K562 (cell line): ENCODE measurements around the gene ELAC1. TPM values are rescaled to one million over a fixed set of nuclear protein-coding genes. Genes with fewer than 3 reads are reported as not detected.

Source experiments
- ATAC-seq: fragments of 200-7000 bp; cut with Tn5 transposase; 3 replicates; pipeline ENCODE4 v1.9.1; 2020; ENCODE audit warnings: moderate library complexity
- BruUV-seq: library from RNA; stranded (reverse); fragments of 400-500 nt; replicated peaks from 2 replicates; lab custom pipeline; 2021; lab: Mats Ljungman, UMichigan
- CTCF ChIA-PET: fragments of 300-600 bp; formaldehyde crosslinking; extraction: SDS; loops from one replicate; lab custom pipeline; 2021; ENCODE audit warnings: low intra/inter-chr PET ratio; lab: Yijun Ruan, JAX
- POLR2A ChIA-PET: fragments of 300-600, 350-650 bp; sonication (Branson Sonifier 250); formaldehyde crosslinking; extraction: SDS; loops from one replicate; lab custom pipeline; 2021; ENCODE audit warnings: antibody characterized with exemption, inconsistent platforms; lab: Yijun Ruan, JAX
- DNase-seq, 4 experiments: peaks; one replicate each; pipeline versions ENCODE4 v3.0.0 to v3.0.0-alpha.2; 2011 to 2018; ENCODE audit warnings: low spot score in 3 of 4, mixed read lengths in 3 of 4; ENCODE audit errors: extremely low read depth in 1 of 4
- FAIRE-seq: peaks from 2 replicates; lab custom pipeline; 2011; peaks lifted over from hg19 to GRCh38; lab: Jason Lieb, UNC
- H2AFZ ChIP-seq: 2 replicates; pipeline ENCODE4 v1.6.0; 2011; ENCODE audit warnings: low read depth, low read length, control low read depth, inconsistent platforms
- H3K27ac ChIP-seq: fragments of 200-600 bp; 3 replicates; pipeline ENCODE4 v1.8.0; 2011; ENCODE audit warnings: low read depth, mild to moderate bottlenecking, control low read depth, inconsistent platforms, low read length, moderate library complexity, mixed read lengths; ENCODE audit errors: extremely low read depth
- H3K27me3 ChIP-seq, 2 experiments: fragments of 300-600 bp in 1 of 2; 2 replicates in 1 of 2; 3 replicates in 1 of 2; pipeline versions ENCODE4 v1.6.0 to v1.8.0; 2011; ENCODE audit warnings: inconsistent platforms in 2 of 2, low read length in 2 of 2, mild to moderate bottlenecking in 1 of 2, mixed read lengths in 1 of 2, moderate library complexity in 1 of 2; ENCODE audit not compliant: control insufficient read depth in 2 of 2, insufficient read depth in 2 of 2
- H3K36me3 ChIP-seq: fragments of 300-600 bp; 3 replicates; pipeline ENCODE4 v1.8.0; 2011; ENCODE audit warnings: mild to moderate bottlenecking, low read length, inconsistent platforms; ENCODE audit not compliant: control insufficient read depth, insufficient read depth
- H3K4me1 ChIP-seq, 2 experiments: fragments of 200-600 bp in 1 of 2; replicated peaks in 1 of 2; 2 replicates in 1 of 2; 3 replicates in 1 of 2; pipeline versions ENCODE4 v1.5.1 to v1.8.0; 2011; ENCODE audit warnings: inconsistent platforms in 2 of 2, low read length in 2 of 2, mild to moderate bottlenecking in 1 of 2, mixed read lengths in 1 of 2, moderate library complexity in 1 of 2; ENCODE audit not compliant: control insufficient read depth in 2 of 2, insufficient read depth in 2 of 2
- H3K4me2 ChIP-seq: 2 replicates; pipeline ENCODE4 v1.6.1; 2011; ENCODE audit warnings: low read length, control low read depth, inconsistent platforms, mixed read lengths; ENCODE audit not compliant: insufficient read depth
- H3K4me3 ChIP-seq: fragments of 200-600 bp; sonication (generic), shearing (Covaris generic); 2 replicates; pipeline ENCODE4 v1.5.1; 2016; ENCODE audit warnings: control low read depth, inconsistent platforms
- H3K79me2 ChIP-seq: fragments of 200-600 bp; 3 replicates; pipeline ENCODE4 v1.8.0; 2011; ENCODE audit warnings: low read length, inconsistent platforms; ENCODE audit not compliant: control insufficient read depth, insufficient read depth
- H3K9ac ChIP-seq, 2 experiments: 2 replicates each; pipeline versions ENCODE4 v1.6.0 to v1.6.1; 2011; ENCODE audit warnings: low read depth in 2 of 2, low read length in 2 of 2, control low read depth in 1 of 2, inconsistent platforms in 1 of 2, mild to moderate bottlenecking in 1 of 2, mixed read lengths in 1 of 2; ENCODE audit not compliant: insufficient read depth in 1 of 2
- H3K9me1 ChIP-seq: one replicate; pipeline ENCODE4 v1.6.0; 2011; ENCODE audit warnings: inconsistent platforms, mild to moderate bottlenecking, low read length, moderate library complexity; ENCODE audit not compliant: control insufficient read depth, insufficient read depth
- H3K9me3 ChIP-seq: replicated peaks from 2 replicates; pipeline ENCODE4 v1.5.1; 2011; ENCODE audit warnings: low read depth, low read length, inconsistent platforms; ENCODE audit not compliant: control insufficient read depth, insufficient read depth
- H4K20me1 ChIP-seq: replicated peaks from 2 replicates; pipeline ENCODE4 v1.6.1; 2011; ENCODE audit warnings: low read length, inconsistent platforms, mixed read lengths; ENCODE audit not compliant: control insufficient read depth, insufficient read depth
- E2F5 ChIP-seq: sonication (generic); formaldehyde crosslinking; IDR thresholded peaks from 2 replicates; pipeline ENCODE4 v1.8.0; 2022; ENCODE audit warnings: mild to moderate bottlenecking, missing genetic modification reagents
- FUS ChIP-seq: fragments of 200-400 bp; formaldehyde crosslinking; optimal IDR thresholded peaks from 2 replicates; pipeline ENCODE3; 2017; ENCODE audit warnings: low read depth, low read length
- HLTF ChIP-seq: fragments of 450-650 bp; IDR thresholded peaks from 2 replicates; pipeline ENCODE4 v1.6.1; 2016
- HMG20A ChIP-seq: fragments of 450-650 bp; formaldehyde crosslinking; conservative IDR thresholded peaks from 2 replicates; pipeline ENCODE4 v1.4.0; 2020; ENCODE audit warnings: mild to moderate bottlenecking, mixed read lengths
- HNRNPUL1 ChIP-seq: fragments of 200-400 bp; formaldehyde crosslinking; IDR thresholded peaks from 2 replicates; pipeline ENCODE4 v1.6.1; 2017; ENCODE audit warnings: low read length
- MEF2D ChIP-seq: conservative IDR thresholded peaks from 2 replicates; pipeline ENCODE4 v1.6.1; 2016; ENCODE audit warnings: low read depth, missing genetic modification characterization, missing compliant biosample characterization
- MGA ChIP-seq: fragments of 450-650 bp; IDR thresholded peaks from 2 replicates; pipeline ENCODE4 v1.6.1; 2016; ENCODE audit warnings: mild to moderate bottlenecking, moderate library complexity
- PRPF4 ChIP-seq: fragments of 200-400 bp; formaldehyde crosslinking; IDR thresholded peaks from one replicate; pipeline ENCODE4 v1.6.1; 2017; ENCODE audit warnings: low read length, low read depth, mild to moderate bottlenecking; ENCODE audit not compliant: insufficient read depth, poor library complexity, severe bottlenecking
- SNRNP70 ChIP-seq: fragments of 200-400 bp; formaldehyde crosslinking; optimal IDR thresholded peaks from 2 replicates; pipeline ENCODE3; 2017; ENCODE audit warnings: low read depth, low read length
- SUPT5H ChIP-seq: fragments of 450-650 bp; IDR thresholded peaks from 2 replicates; pipeline ENCODE4 v1.6.1; 2016
- TAF1 ChIP-seq: IDR thresholded peaks from 2 replicates; pipeline ENCODE4 v1.6.1; 2011; ENCODE audit warnings: mild to moderate bottlenecking, low read length, moderate library complexity; ENCODE audit not compliant: insufficient read depth, control insufficient read depth, severe bottlenecking; ENCODE audit errors: extremely low read depth
- ZNF77 ChIP-seq: fragments of 250-450 bp; sonication (Bioruptor Pico); IDR thresholded peaks from 2 replicates; pipeline ENCODE4 v1.5.0; 2020
- ZNF780A ChIP-seq: fragments of 250-450 bp; sonication (Bioruptor Pico); IDR thresholded peaks from 2 replicates; pipeline ENCODE4 v1.5.0; 2021; ENCODE audit warnings: mild to moderate bottlenecking
- WGBS: fragments of 100-300 bp; shearing (Covaris generic); methylation state at CpG from one replicate; pipeline ENCODE4 v1.1.6; 2016; ENCODE audit warnings: low coverage, mixed read lengths; ENCODE audit not compliant: insufficient coverage; ENCODE audit errors: missing lambda C conversion rate; 5-methylcytosine and 5-hydroxymethylcytosine counted together
- in situ Hi-C: fragments of 300-500 bp; cut with MboI; formaldehyde crosslinking; loops from 4 replicates; pipeline ENCODE4 v1.15.0; 2018; ENCODE audit warnings: inconsistent platforms, mixed read lengths
- intact Hi-C: fragments of 100-400 bp; cut with micrococcal nuclease; formaldehyde crosslinking; loops from 2 replicates; pipeline ENCODE4 v1.14.2; 2022
- polyA plus RNA-seq, 8 experiments: library from polyadenylated mRNA; depleted of rRNA in 4 of 8; stranded (reverse) in 5 of 8; unstranded in 3 of 8; fragments of >200 nt; fragmentation: Nextera tagmentation in 2 of 8; fragmentation: Illumina TruSeq in 1 of 8; extraction: Ambion mirVana in 2 of 8; extraction: Trizol in 1 of 8; gene quantifications; 2 replicates each; pipeline versions ENCODE4 v1.2.1 to v1.2.3, GENCODE V29; 2011 to 2014; ENCODE audit warnings: inconsistent platforms in 1 of 8, missing spikeins in 1 of 8
- total RNA-seq, 7 experiments: library from RNA; depleted of rRNA in 6 of 7; stranded (reverse); fragments of >200 nt in 6 of 7; fragmentation: Illumina TruSeq in 2 of 7; extraction: Trizol in 2 of 7; gene quantifications; 2 replicates each; pipeline versions ENCODE4 v1.2.1 to v1.2.3, GENCODE V29; 2011 to 2021; ENCODE audit warnings: low replicate concordance in 1 of 7

Gene ELAC1
- total and polyA plus RNA-seq, 9 of the 15 experiments (the other 6 are each of a cell fraction or from before 2014, with no cell fraction given), result 3.7 to 7.7 (median 4.9) TPM

DNA sequence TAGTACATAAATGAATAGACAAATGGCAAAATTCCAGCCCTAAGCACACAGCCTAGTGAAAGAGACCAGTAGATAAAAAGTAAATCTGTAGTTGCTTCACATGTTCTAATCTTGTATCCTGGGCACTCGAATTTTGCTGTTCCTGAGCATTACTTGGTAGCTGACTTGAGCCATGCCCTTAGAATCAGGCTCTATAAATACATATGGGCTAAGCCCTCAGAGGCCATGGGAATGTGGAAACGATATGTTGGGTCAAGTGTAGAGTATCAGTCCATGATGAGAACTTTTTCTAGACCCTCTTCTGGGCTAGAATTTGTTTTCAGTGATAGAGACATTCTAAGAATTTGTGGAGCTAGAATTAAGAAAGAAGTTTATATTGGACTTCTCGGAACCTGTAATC, 21.9 kb downstream of the ELAC1 start:
- Histone ChIP-seq H3K9me1 (no peaks in the 10 kb centered on the region), H3K4me1 (no peaks in the 10 kb centered on the region; a peak in 1 of 5 replicates), H3K9ac (no peak overlapping the region), H3K27me3 (no peaks in the 10 kb centered on the region), H3K4me2 (no peak overlapping the region), H3K79me2 (no peaks in the 10 kb centered on the region), H4K20me1 (no peaks in the 10 kb centered on the region), H3K27ac (no peak overlapping the region), H3K9me3 (no peaks in the 10 kb centered on the region), H3K36me3 (no peaks in the 10 kb centered on the region), H2AFZ (no peak overlapping the region), H3K4me3 (no peak overlapping the region)
- WGBS, result 33% methylated on average over 3 of the region's 3 CpGs
- intact Hi-C loops, result no loop called here
- no TSS peak for BruUV-seq
- ChIA-PET CTCF (no interaction called here), POLR2A (interaction anchor here (0.6 to 1.2 kb wide), 2 partner anchors 9 to 22 kb away, joined by 3 read pairs; partner anchors contain the start of gene ELAC1)
- ATAC-seq, result no peak
- no peak for DNase-seq
- in situ Hi-C loops, result no loop called here
- FAIRE-seq, result no peak
- no peak for TF ChIP-seq FUS
- no peak for TF ChIP-seq MGA
- no peak for TF ChIP-seq PRPF4
- TF ChIP-seq TAF1, result no peak
- TF ChIP-seq ZNF77, result no peak
- TF ChIP-seq ZNF780A (CRISPR knock-in tag), result no peak
- TF ChIP-seq MEF2D (tag), result no peak
- no peak for TF ChIP-seq SNRNP70
- TF ChIP-seq SUPT5H, result no peak
- no peak for TF ChIP-seq HMG20A (CRISPR knock-in tag)
- no peak for TF ChIP-seq HNRNPUL1
- no peak for TF ChIP-seq HLTF
- TF ChIP-seq E2F5, result no peak
